ENCODE data around the gene SDK2.

GRCh38 chr17:73594598-73594997, 49.6 kb downstream of the SDK2 start:
- TF ChIP-seq POLR2AphosphoS5 (IDR thresholded peaks at IDR 0.05; ENCODE audit: low read depth, low read length) (no peak), REST (IDR thresholded peaks at IDR 0.05; ENCODE audit: insufficient read depth in 1 of 2, low read depth in 2 of 2, low read length in 2 of 2) (no peak), SIN3A (IDR thresholded peaks at IDR 0.05; ENCODE audit: borderline replicate concordance, insufficient read depth, low read length) (no peak), TAF1 (IDR thresholded peaks at IDR 0.05; ENCODE audit: borderline replicate concordance, insufficient read depth, low read length) (no peak)
